Inflammatory macrophage treated with lipopolysaccharide for 1 hour (primary cell): Measurements from ENCODE around the gene ANGEL1.

Experiments used
- DNase-seq, 2 donors: peaks; one replicate each; pipeline ENCODE4 v3.0.0-alpha.2; 2020 to 2022

Gene ANGEL1

GRCh38 chr14:76812422-76813383, at the start of gene ANGEL1:
Gene ANGEL1, minus strand, starts transcription at chr14:76812882. Its CDS starts 55 bp downstream, at chr14:76812827.
- DNase-seq: peak; percentile 88 to 98

GRCh38 chr14:76861574-76862255, 49.0 kb upstream of the ANGEL1 start:
- no peak for DNase-seq

DNA sequence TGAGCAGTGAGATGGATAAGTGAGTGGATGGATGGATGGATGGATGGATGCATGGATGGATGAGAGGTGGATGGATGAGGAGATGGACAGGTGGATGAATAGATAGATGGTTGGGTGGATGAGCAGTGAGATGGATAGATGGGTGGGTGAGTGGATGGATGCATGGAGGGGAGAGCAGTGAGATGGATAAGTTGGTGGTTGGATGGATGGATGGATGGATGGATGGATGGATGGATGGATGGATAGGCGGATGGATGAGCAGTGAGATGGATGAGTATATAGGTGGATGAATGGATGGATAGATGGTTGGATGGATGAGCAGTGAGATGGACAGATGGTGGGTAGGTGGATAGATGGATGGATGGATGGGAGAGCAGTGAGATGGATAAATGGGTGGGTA, 44.1 kb upstream of the ANGEL1 start:
- no peak for DNase-seq

DNA sequence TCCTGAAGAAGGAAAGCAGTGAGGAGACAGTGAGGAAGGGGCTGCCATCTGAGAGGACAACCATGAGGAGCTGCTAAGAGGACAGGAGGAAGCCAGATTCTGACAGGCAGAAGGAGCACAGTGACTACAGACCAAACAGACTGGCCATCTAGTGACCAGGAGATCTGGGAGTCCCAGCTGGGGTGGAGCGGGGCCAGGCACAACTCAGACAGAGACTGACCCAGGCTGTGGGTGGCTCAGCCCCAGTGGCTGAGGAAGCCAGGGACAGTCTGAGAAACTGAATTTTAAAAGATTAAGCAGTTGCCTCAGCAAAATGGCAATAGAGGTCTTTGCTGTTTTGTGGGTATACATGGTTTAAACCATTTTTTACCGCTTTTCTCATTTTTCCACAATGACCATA, 42.4 kb upstream of the ANGEL1 start:
- DNase-seq: no peak

GRCh38 chr14:76848879-76849278, 36.2 kb upstream of the ANGEL1 start:
- DNase-seq: no peak

DNA sequence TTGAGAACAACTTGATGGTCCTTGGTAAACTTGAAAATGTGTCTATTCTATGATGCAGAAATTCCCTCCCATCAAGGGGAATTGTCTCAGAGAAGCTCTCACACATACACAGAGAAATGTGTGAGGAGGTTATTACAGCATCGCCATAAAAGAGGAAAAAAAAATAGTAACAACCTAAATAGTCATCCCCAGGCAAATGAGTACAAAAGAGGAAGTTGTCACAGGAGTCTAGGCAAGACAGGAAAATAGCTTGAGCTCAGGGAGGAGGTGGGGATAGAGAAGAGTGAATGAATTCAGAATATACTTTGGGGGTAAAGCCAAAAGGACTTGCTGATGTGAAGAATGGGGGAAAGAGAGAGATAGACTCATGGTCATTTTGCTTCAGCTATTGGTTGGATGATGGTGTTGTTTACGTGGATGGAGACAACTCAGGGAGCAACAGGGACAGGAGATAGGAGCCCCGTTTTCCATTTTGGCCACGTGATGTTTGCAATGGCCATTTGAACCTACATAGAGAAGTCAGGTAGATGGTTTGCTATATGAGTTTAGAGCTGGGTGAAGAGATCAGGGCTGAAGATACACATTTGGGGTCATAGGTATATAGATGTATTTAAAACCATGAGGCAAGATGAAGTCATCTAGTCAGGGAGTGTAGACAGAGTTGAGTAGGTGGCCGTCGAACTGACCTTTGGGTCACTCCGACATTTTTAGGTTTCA, 33.8 kb upstream of the ANGEL1 start:
- DNase-seq: peak; percentile 71 to 88

GRCh38 chr14:76844223-76844622, 31.5 kb upstream of the ANGEL1 start:
- peak; percentile 70 to 87 for DNase-seq

DNA sequence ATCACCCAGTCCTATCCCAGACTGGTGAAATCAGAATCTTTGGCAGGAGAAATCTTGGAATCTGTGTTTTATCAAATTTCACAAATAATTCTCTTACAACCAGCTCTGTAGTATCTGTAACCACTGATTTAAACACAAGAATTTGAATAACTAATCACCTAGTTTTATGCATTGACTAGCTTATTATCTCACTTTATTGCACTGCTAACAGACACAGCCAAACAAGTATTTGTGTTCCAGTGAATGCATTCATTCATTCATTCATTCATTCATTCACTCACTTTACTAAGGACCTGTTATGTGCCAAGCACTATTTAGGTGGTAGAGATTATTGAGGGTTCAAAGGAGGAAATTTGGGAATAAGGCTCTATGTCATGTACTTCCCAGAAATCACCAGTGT, 29.7 kb upstream of the ANGEL1 start:
- no peak for DNase-seq

- DNase-seq: no peak
Measured at GRCh38 chr14:76837524-76837923, 24.8 kb upstream of the ANGEL1 start.

DNA sequence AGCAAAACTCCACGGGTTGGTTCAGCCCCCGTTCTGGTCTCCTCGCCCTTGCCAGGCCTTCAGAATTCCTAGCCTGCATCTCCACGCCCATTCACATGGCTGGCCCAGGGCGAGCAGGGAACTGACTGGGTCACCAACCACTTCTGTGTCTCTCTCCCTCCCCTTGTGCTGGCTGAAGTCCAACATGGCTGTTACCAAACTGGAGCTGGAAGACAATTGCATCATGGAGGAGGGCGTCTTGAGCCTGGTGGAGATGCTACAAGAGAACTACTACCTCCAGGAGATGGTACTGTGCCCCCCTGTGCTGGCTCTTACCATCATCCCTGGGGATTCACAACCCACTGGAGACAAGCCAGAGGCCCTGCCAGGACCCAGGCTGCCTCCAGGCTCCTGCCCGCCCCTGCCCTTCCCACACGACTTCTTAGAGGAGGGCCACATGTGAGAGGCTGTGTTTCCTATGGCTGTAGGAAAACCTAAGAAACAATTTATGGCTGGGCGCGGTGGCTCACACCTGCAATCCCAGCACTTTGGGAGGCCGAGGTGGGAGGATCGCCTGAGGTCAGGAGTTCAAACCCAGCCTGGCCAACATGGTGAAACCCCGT, 23.4 kb upstream of the ANGEL1 start:
- DNase-seq: peak; percentile 80 to 83

GRCh38 chr14:76834241-76834661, 21.6 kb upstream of the ANGEL1 start:
- DNase-seq: no peak

DNA sequence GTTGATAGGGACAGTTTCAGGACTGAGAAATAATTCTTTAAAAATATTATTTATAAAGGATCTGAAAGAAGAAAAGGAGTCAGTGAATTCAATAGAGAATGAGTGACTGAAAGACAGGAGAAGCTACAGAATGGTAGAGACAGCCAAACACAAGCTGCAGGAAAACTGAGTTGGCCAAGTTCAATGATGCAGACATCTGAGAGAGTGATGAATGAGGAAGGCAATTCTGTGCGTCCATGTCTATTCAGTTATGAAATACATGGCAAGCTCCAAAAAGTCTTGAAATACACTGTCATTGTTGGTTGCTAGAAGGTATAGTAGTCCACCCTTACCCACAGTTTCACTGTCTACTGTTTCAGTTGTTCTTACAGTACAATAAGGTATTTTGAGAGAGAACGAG, 20.3 kb upstream of the ANGEL1 start:
- DNase-seq: peak; percentile 38 to 44

- DNase-seq: peak; percentile 90 to 99
Measured at GRCh38 chr14:76832503-76832988, 19.9 kb upstream of the ANGEL1 start.

DNA sequence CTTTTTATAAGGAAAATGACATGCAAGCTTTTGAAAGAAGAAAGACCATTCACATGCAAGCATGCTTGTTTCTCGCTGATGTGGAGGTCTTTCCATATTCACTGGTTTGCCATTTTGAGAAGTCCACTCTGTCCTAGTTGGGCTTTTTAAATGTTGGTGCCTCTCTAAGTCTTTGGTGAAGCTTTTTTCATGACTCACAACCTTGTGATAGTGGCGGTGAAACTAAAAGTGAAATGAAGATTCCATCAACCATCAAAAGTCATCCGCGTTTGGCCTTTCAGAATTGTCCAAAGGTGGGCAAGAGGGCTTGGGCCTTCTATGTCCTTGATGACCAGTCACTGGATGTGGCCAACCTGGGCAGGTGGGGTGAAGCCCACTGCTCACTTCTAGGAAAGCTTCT, 17.9 kb upstream of the ANGEL1 start:
- peak; percentile 62 to 77 for DNase-seq

- DNase-seq: no peak
Measured at GRCh38 chr14:76829650-76830421, 17.2 kb upstream of the ANGEL1 start.

DNA sequence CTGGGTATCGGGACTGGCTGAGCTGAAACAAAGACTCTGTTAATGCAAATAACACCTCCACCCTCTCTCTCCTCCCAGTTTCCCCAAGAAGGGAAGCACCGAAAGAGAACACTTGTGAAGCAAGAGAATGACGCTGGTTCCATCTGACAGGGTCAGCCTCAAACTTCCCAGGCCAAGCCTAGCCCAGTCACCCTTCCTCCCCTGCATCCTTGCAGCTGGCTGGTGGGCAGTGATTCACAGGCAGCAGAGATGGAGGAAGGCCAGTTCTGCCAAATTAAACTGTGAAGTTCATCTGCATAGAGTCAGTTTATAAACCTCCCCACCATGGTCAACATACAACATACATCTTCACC, 16.3 kb upstream of the ANGEL1 start:
- peak; percentile 96 to 99 for DNase-seq

DNA sequence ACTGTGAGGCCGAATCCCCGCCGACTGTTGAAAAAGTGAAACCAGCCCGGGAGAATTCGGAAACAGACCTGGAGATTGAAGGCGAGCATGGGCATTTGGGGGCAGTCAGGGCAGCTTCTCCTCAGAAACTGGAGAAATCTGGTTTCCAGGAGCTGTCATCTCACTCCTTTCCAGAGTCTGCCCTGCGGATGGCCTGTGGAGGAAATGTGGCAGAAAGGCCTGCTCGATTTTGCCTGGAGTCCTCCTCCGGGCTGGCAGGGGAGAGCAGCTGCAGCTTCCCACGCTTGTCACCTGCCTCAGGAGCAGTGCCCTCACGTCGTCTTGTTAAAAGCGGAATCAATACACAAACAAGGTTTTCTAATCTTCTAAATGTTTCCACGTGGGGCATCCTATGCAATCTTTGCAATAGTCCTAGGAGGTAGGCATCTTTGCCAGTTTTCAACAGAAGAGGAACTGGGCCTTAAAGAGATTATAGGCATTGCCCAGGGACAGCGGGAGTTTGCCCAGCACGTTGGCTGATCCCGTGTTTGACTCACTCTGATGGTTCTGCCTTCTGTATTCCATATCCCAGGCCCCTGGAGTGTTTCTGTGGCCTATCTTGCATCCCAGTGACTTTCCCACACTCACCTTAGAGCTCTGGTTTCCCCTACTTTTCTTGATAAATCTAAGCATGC, 15.8 kb upstream of the ANGEL1 start:
- no peak for DNase-seq

DNA sequence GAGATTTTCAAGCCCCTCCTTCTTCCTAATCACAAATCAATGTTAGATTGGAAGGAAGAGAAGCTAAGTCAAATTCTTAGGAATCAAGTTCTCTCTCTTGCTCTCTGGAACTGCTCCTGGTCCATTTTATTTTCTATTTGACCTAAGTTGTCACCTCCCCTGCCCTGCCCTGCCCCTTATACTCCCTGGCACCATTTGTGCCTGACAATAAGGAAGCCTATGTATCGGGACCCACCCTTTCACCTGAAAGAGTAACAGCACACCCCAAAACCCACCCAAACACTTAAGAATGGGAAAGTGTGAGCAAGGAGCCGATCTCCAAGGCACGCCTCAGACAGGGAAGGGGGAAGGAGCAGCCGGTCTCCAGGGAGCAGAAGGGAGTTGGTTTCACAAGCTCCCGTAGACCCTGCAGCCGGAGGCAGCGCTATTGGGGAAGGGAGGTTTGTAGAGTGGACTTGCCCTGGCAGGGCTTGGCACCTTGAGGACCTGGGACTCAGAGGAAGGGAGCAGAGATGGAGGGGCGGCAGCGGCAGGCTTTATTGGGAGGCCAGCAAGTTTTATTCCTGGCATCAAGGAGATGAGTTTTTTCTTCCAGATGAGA, 15.1 kb upstream of the ANGEL1 start:
- no peak for DNase-seq

- DNase-seq: peak; percentile 20 to 72
Measured at GRCh38 chr14:76826122-76826521, 13.4 kb upstream of the ANGEL1 start, which contains the start of gene LRRC74A. Gene LRRC74A, plus strand, starts transcription at chr14:76826408. Its CDS starts 290 bp downstream, at chr14:76826698.

GRCh38 chr14:76820700-76821099, 8.0 kb upstream of the ANGEL1 start:
- DNase-seq: no peak
